ENCODE data around the gene RSL1D1.

Gene RSL1D1

GRCh38 chr16:11851294-11852091, at the start of gene RSL1D1:
RSL1D1 (minus strand) TSS chr16:11851542; CDS start chr16:11851512, 30 bp downstream.
- peak; percentile 97 for DNase-seq

- DNase-seq = no peak
These were observed 49.7 kb upstream of the RSL1D1 start for GRCh38 chr16:11901091-11901490.

GRCh38 chr16:11896486-11897176, 45.3 kb upstream of the RSL1D1 start:
- no peak for DNase-seq

GRCh38 chr16:11893571-11893970, 42.2 kb upstream of the RSL1D1 start:
- no peak for DNase-seq

GRCh38 chr16:11892761-11893160, 41.4 kb upstream of the RSL1D1 start:
- no peak for DNase-seq

GRCh38 chr16:11890231-11890965, 39.1 kb upstream of the RSL1D1 start:
- DNase-seq = no peak

GRCh38 chr16:11886881-11887280, 35.5 kb upstream of the RSL1D1 start:
- DNase-seq = no peak

GRCh38 chr16:11884035-11884434, 32.7 kb upstream of the RSL1D1 start:
- DNase-seq = no peak

GRCh38 chr16:11880007-11880406, 28.7 kb upstream of the RSL1D1 start:
- no peak for DNase-seq

GRCh38 chr16:11877374-11877773, 26.0 kb upstream of the RSL1D1 start:
- DNase-seq = no peak

- no peak for DNase-seq
These were observed 25.0 kb upstream of the RSL1D1 start for GRCh38 chr16:11876306-11876705.

GRCh38 chr16:11875721-11876120, 24.4 kb upstream of the RSL1D1 start:
- no peak for DNase-seq

- DNase-seq = no peak
These were observed 19.9 kb upstream of the RSL1D1 start for GRCh38 chr16:11871193-11871592.

- no peak for DNase-seq
These were observed 19.1 kb upstream of the RSL1D1 start for GRCh38 chr16:11870399-11870798.

- DNase-seq = no peak
These were observed 18.2 kb upstream of the RSL1D1 start for GRCh38 chr16:11869353-11870228.

GRCh38 chr16:11868412-11868980, 17.2 kb upstream of the RSL1D1 start:
- DNase-seq = no peak

- DNase-seq = no peak
These were observed 11.1 kb upstream of the RSL1D1 start for GRCh38 chr16:11862489-11862888.

GRCh38 chr16:11857161-11857560, 5.8 kb upstream of the RSL1D1 start:
- no peak for DNase-seq

- DNase-seq = no peak
These were observed 909 bp upstream of the RSL1D1 start for GRCh38 chr16:11852092-11852809.

GRCh38 chr16:11848842-11849241, 2.5 kb downstream of the RSL1D1 start:
- no peak for DNase-seq

GRCh38 chr16:11844499-11844898, 6.8 kb downstream of the RSL1D1 start:
- DNase-seq = no peak

- DNase-seq = no peak
These were observed 7.5 kb downstream of the RSL1D1 start for GRCh38 chr16:11843861-11844260.
